ENCODE results near the gene MYH9. TPM values are rescaled to one million over a fixed set of nuclear protein-coding genes. Genes with fewer than 3 reads are reported as not detected.
A peak's percentile ranks its signal among the peaks of the same experiment; 100 is the strongest.

MYH9 gene
- total RNA-seq, 2 experiments from 2014 or later, result 624 to 679 TPM

DNA sequence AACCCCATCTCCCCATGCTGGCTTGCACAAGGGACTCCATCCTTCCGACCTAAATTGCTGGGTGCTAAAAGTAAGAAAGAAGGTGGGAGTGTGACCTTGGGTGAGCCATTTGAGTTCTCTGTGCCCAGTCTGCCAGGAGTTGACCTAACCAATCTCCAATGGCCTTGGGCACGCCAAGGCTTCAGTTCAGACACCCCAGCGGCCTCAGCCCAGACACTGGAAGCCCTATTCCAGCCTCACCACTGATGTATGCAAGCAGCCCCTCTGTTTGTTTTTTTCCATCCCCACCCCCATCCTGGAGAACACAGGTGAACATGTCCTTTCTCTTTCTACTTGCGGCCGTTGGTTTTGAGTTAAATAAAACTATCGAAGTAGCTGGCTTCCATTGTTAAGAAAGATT is 31.9 kb downstream of the MYH9 start:
- no peak for ATAC-seq
- Mint-ChIP-seq H3K36me3 (ENCODE audit: low read depth) (peaks cover 59% of the 10 kb centered on the region), H3K27ac (peak overlapping the region; percentile 91), H3K27me3 (no peaks in the 10 kb centered on the region), H3K4me3 (peak overlapping the region; percentile 63), H3K4me1 (ENCODE audit: low read depth) (peaks cover 93% of the 10 kb centered on the region), H3K9me3 (no peaks in the 10 kb centered on the region)
- TF ChIP-seq, protein P1, sequence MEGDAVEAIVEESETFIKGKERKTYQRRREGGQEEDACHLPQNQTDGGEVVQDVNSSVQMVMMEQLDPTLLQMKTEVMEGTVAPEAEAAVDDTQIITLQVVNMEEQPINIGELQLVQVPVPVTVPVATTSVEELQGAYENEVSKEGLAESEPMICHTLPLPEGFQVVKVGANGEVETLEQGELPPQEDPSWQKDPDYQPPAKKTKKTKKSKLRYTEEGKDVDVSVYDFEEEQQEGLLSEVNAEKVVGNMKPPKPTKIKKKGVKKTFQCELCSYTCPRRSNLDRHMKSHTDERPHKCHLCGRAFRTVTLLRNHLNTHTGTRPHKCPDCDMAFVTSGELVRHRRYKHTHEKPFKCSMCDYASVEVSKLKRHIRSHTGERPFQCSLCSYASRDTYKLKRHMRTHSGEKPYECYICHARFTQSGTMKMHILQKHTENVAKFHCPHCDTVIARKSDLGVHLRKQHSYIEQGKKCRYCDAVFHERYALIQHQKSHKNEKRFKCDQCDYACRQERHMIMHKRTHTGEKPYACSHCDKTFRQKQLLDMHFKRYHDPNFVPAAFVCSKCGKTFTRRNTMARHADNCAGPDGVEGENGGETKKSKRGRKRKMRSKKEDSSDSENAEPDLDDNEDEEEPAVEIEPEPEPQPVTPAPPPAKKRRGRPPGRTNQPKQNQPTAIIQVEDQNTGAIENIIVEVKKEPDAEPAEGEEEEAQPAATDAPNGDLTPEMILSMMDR (IDR thresholded peaks at IDR 0.05), result no peak
- ChIA-PET POLR2A (interaction anchor here (1.0 to 44.1 kb wide), 3 partner anchors 13 to 115 kb away, joined by 3 to 1125 read pairs (median 1125); partner anchors contain the start of gene MYH9), CTCF (interaction anchor here (0.8 to 1.8 kb wide), 7 partner anchors 12 to 115 kb away, joined by 3 to 6 read pairs (median 3); no protein-coding TSS in a partner anchor)
- no peak for DNase-seq
- intact Hi-C loops (cut with micrococcal nuclease), result no loop called here

DNA sequence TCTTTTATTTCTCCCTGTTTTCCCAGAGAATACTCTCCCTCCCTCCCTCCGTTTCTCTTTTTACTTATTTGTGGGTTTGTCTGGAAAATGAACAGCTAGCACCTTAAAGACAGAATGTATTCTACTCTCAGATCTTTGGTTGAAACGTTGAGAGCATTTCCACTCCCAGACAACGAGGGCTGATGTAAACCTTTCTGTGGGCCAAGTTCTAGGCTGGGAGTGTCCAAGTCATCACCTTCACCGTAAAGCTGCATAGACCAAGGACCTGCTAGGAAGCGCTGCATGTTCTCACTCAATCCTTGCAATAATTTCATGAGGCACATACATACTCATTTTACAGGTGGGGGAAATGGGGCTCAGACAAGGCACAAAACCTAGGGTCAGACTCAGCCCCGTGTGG is 32.4 kb downstream of the MYH9 start:
- Mint-ChIP-seq H3K27ac (peak overlapping the region; percentile 91), H3K9me3 (no peaks in the 10 kb centered on the region), H3K4me3 (peak overlapping the region; percentile 63), H3K27me3 (no peaks in the 10 kb centered on the region), H3K4me1 (ENCODE audit: low read depth) (peaks cover 94% of the 10 kb centered on the region), H3K36me3 (ENCODE audit: low read depth) (peaks cover 63% of the 10 kb centered on the region)
- TF ChIP-seq, protein P1 (IDR thresholded peaks at IDR 0.05), result no peak
- peak; percentile 11 for ATAC-seq
- CTCF ChIA-PET, result interaction anchor here (1.2 to 1.8 kb wide), 4 partner anchors 15 to 115 kb away, joined by 3 to 6 read pairs (median 5); no protein-coding TSS in a partner anchor
- no peak for DNase-seq
- intact Hi-C loops (cut with micrococcal nuclease), result no loop called here
- POLR2A ChIA-PET, result interaction anchor here (1.0 to 44.1 kb wide), 3 partner anchors 13 to 116 kb away, joined by 3 to 1125 read pairs (median 1125); partner anchors contain the start of gene MYH9

DNA sequence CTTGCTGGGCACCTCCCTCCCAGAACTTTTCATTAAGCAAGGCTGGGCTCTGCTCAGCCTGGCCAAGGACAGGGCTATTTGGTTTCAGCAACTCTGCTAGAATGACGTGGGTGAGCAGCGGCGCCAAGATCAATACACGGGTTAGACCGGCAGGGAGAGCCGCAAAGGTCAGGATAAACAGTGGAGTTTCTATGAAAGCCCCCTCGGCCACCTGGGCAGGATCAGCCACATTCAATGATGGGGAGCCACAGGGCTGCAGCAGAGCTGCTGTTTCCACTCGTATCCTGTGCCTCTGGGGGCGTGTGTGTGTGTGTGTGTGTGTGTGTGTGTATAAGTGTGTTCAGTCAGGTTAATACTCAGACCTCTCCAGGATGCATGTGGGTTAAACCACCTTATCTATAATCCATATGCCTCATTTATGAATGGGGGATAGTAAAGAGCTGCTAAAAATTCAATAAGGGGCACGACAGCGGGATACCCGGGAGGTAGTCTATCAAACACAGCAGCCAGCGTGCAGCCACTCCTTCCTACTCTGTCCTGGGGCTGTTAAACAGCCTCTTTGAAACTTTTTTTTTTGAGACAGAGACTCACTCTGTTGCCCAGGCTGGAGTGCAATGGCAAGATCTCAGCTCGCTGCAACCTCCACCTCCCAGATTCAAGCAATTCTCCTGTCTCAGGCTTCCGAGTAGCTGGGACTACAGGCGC is 34.8 kb downstream of the MYH9 start:
- ATAC-seq (peak; percentile 61), DNase-seq (peak; percentile 91)
- CTCF ChIA-PET, result interaction anchor here (1.0 to 2.3 kb wide), 10 partner anchors 9 to 155 kb away, joined by 3 to 15 read pairs (median 6); partner anchors contain the start of gene FOXRED2
- Mint-ChIP-seq H3K4me1 (ENCODE audit: low read depth) (peaks cover 89% of the 10 kb centered on the region), H3K27ac (peak overlapping the region; percentile 91), H3K27me3 (no peaks in the 10 kb centered on the region), H3K9me3 (no peaks in the 10 kb centered on the region), H3K36me3 (ENCODE audit: low read depth) (peaks cover 63% of the 10 kb centered on the region), H3K4me3 (peak overlapping the region; percentile 50)
- POLR2A ChIA-PET, result interaction anchor here (0.6 to 44.1 kb wide), 6 partner anchors 12 to 158 kb away, joined by 3 to 1125 read pairs (median 3); partner anchors contain the start of gene MYH9
- TF ChIP-seq, protein P1 (IDR thresholded peaks at IDR 0.05), result no peak
- intact Hi-C loops (cut with micrococcal nuclease), result no loop called here

DNA sequence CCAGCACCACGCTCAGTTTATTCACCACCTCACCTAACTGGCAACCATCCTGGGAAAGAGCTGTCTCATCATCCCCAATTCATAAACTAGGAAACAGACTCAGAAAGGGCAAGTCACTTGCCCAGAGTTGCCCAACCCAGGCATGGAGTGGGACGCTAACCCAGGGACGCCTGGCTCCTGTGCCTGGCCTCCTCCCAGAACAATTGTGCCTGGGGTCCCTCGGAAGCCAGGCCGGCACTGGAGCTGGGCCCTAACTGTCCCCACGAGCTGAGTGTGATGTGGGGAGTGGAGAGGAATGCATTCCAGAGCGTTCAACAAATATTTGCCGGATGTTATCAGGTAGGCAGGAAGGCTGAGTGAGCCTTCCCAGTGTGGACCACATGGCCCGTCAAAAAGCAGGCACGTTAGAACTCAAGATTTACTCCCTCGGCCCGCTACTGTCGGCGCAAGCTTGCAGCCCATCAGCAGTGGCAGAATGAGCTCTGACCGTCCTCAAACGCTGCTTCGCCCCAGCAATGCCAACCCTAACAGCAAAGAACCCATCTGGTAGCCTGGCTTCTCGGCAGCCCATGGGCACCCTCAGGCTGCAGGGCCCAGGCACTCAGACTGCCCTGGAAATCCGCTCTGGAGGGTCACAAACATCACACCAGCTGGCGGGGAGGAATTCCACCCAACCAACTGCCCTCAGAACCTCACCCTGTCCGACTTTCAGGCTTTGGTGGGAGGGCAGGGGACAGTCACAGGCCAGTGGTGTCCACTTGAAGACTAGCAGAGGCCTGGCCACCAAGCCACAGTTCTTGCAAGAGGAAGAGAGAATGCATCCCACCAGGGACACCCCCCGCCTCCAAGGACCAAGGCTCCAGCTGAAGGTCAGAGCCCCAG is 35.6 kb downstream of the MYH9 start:
- TF ChIP-seq, protein P1 (IDR thresholded peaks at IDR 0.05), result no peak
- intact Hi-C loops (cut with micrococcal nuclease), result no loop called here
- ChIA-PET POLR2A (interaction anchor here (0.8 to 44.1 kb wide), 5 partner anchors 12 to 159 kb away, joined by 3 to 1125 read pairs (median 3); partner anchors contain the start of gene MYH9), CTCF (interaction anchor here (1.0 to 2.3 kb wide), 13 partner anchors 8 to 155 kb away, joined by 3 to 15 read pairs (median 5); partner anchors contain the start of gene FOXRED2)
- Mint-ChIP-seq H3K4me3 (peak overlapping the region; percentile 50), H3K9me3 (no peaks in the 10 kb centered on the region), H3K36me3 (ENCODE audit: low read depth) (peaks cover 66% of the 10 kb centered on the region), H3K27me3 (no peaks in the 10 kb centered on the region), H3K4me1 (ENCODE audit: low read depth) (peaks cover 87% of the 10 kb centered on the region), H3K27ac (peak overlapping the region; percentile 91)
- ATAC-seq, result no peak
- no peak for DNase-seq
